Endothelial cell (in vitro differentiated cells): ENCODE results near the gene KMT2E. TPM values are rescaled to one million over a fixed set of nuclear protein-coding genes. Genes with fewer than 3 reads are reported as not detected.
A peak's percentile ranks its signal among the peaks of the same experiment; 100 is the strongest.

Experiments used
- DNase-seq: peaks from one replicate; pipeline ENCODE4 v3.0.0; 2021; ENCODE audit warnings: low spot score
- H3K27ac Mint-ChIP-seq: one replicate; pipeline ENCODE4 v1.8.0; 2021; ENCODE audit warnings: mixed read lengths, inconsistent platforms; ENCODE audit not compliant: unreplicated experiment
- H3K27me3 Mint-ChIP-seq: one replicate; pipeline ENCODE4 v1.8.0; 2021; ENCODE audit warnings: mild to moderate bottlenecking, moderate library complexity, mixed read lengths, inconsistent platforms; ENCODE audit not compliant: unreplicated experiment
- H3K36me3 Mint-ChIP-seq: one replicate; pipeline ENCODE4 v1.8.0; 2021; ENCODE audit warnings: mild to moderate bottlenecking, low read depth, mixed read lengths, inconsistent platforms; ENCODE audit not compliant: unreplicated experiment
- H3K4me1 Mint-ChIP-seq: one replicate; pipeline ENCODE4 v1.8.0; 2021; ENCODE audit warnings: mild to moderate bottlenecking, mixed read lengths, inconsistent platforms; ENCODE audit not compliant: unreplicated experiment
- H3K4me3 Mint-ChIP-seq: one replicate; pipeline ENCODE4 v1.8.0; 2021; ENCODE audit warnings: mild to moderate bottlenecking, mixed read lengths, inconsistent platforms; ENCODE audit not compliant: unreplicated experiment
- H3K9me3 Mint-ChIP-seq: one replicate; pipeline ENCODE4 v1.8.0; 2021; ENCODE audit warnings: mixed read lengths, inconsistent platforms; ENCODE audit not compliant: unreplicated experiment
- total RNA-seq: library from RNA; stranded (reverse); fragmentation: NEBNext Ultra II Directional; extraction: Animal tissue kit (Norgen Biotek cat#: 25700); gene quantifications from one replicate; pipeline ENCODE4 v1.2.1, GENCODE V29; 2021; ENCODE audit not compliant: unreplicated experiment
- TF ChIP-seq, protein P1 (sequence below): fragments of 200-600 bp; sonication (generic); IDR thresholded peaks from one replicate; pipeline ENCODE4 v1.5.0; 2021; ENCODE audit warnings: antibody characterized with exemption; ENCODE audit not compliant: unreplicated experiment

The KMT2E gene
- total RNA-seq, 1 donor from 2014 or later: 71.0 TPM

DNA sequence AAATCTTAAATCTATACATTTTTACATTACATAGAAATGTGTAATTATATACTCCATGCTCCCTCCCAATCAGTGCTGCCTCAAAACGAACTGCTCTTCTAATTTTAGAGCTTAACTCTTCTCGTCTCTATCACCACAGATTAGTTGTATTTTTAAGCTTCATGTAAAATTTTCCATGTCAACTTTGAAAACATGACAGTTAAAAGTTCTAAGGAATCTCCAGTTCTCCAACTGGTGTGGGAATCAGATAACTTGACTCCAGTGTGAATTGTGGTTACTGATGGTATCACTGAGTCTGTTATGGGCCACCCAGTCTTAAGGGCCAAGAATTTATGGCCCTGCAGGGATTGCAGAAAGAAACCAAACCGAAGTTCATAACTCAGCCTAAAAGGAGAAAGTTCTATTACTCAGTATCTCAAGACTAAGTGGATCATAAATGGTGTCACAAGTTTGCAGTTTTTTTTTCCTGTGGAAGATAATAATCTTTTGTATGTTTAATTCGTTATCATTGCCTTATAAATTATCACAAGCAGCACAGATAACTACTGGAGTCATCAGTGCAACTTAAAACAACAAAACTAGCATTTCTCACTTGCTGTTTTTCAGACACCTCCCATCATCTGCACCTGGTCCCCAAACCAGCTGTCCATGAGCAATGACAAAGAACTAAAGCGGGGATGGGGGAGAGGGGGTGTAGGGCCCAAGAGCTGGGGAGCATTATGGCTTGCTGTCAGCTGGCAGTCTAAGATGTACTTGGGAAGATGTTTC, 31.5 kb upstream of the KMT2E start:
- peak overlapping the region; percentile 100 for H3K27ac Mint-ChIP-seq
- H3K36me3 Mint-ChIP-seq: no peaks in the 10 kb centered on the region
- TF ChIP-seq, protein P1, sequence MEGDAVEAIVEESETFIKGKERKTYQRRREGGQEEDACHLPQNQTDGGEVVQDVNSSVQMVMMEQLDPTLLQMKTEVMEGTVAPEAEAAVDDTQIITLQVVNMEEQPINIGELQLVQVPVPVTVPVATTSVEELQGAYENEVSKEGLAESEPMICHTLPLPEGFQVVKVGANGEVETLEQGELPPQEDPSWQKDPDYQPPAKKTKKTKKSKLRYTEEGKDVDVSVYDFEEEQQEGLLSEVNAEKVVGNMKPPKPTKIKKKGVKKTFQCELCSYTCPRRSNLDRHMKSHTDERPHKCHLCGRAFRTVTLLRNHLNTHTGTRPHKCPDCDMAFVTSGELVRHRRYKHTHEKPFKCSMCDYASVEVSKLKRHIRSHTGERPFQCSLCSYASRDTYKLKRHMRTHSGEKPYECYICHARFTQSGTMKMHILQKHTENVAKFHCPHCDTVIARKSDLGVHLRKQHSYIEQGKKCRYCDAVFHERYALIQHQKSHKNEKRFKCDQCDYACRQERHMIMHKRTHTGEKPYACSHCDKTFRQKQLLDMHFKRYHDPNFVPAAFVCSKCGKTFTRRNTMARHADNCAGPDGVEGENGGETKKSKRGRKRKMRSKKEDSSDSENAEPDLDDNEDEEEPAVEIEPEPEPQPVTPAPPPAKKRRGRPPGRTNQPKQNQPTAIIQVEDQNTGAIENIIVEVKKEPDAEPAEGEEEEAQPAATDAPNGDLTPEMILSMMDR: no peak
- H3K9me3 Mint-ChIP-seq: no peaks in the 10 kb centered on the region
- peaks cover 7% of the 10 kb centered on the region for H3K27me3 Mint-ChIP-seq
- DNase-seq: no peak
- peak overlapping the region; percentile 98 for H3K4me3 Mint-ChIP-seq
- peaks cover 48% of the 10 kb centered on the region for H3K4me1 Mint-ChIP-seq

GRCh38 chr7:104983076-104983577, 30.9 kb upstream of the KMT2E start:
- TF ChIP-seq, protein P1: no peak
- DNase-seq: no peak
- Mint-ChIP-seq H3K36me3 (no peaks in the 10 kb centered on the region), H3K4me1 (peaks cover 51% of the 10 kb centered on the region), H3K9me3 (no peaks in the 10 kb centered on the region), H3K27ac (peak overlapping the region; percentile 100), H3K27me3 (peaks cover 7% of the 10 kb centered on the region), H3K4me3 (peak overlapping the region; percentile 98)

- TF ChIP-seq, protein P1: no peak
- Mint-ChIP-seq H3K4me1 (peaks cover 50% of the 10 kb centered on the region), H3K9me3 (no peaks in the 10 kb centered on the region), H3K36me3 (no peaks in the 10 kb centered on the region), H3K27me3 (peaks cover 7% of the 10 kb centered on the region), H3K27ac (peak overlapping the region; percentile 100), H3K4me3 (peak overlapping the region; percentile 98)
- DNase-seq: peak; percentile 77
These were observed 30.1 kb upstream of the KMT2E start for GRCh38 chr7:104983578-104984539.

- H3K4me3 Mint-ChIP-seq: peak overlapping the region; percentile 98
- peaks cover 43% of the 10 kb centered on the region for H3K4me1 Mint-ChIP-seq
- peak overlapping the region; percentile 100 for H3K27ac Mint-ChIP-seq
- DNase-seq: no peak
- TF ChIP-seq, protein P1: no peak
- H3K9me3 Mint-ChIP-seq: no peaks in the 10 kb centered on the region
- H3K36me3 Mint-ChIP-seq: no peaks in the 10 kb centered on the region
- H3K27me3 Mint-ChIP-seq: peaks cover 7% of the 10 kb centered on the region
These were observed 29.3 kb upstream of the KMT2E start for GRCh38 chr7:104984585-104985258.
